Left hindlimb (tissue), 1 donor: ENCODE results near the gene ZFR2.
"Not testable (repeated sequence)": the region's sequence is repeated elsewhere in the genome, so short reads cannot be mapped to it uniquely, and the experiment has no call there.

ENCODE experiments used
- DNase-seq: peaks from one replicate; pipeline ENCODE4 v3.0.0-alpha.2; 2018

The ZFR2 gene

DNA sequence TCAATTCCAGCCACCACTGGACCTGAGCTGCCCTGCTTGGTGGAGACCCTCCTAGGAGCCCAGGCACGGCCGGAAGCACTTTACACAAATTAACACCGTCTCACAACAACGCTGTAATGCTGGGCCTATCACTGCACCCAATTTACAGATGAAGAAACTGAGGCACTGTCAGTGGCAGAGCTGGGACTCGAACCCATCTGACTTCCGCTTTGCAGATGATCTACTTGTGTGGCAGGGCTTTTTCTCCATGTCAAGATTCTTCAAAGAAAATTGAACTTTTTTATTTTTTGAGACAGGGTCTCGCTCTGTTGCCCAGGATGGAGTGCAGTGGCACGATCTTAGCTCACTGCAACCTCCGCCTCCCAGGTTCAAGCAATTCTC, 33.8 kb downstream of the ZFR2 start:
- DNase-seq = no peak

DNA sequence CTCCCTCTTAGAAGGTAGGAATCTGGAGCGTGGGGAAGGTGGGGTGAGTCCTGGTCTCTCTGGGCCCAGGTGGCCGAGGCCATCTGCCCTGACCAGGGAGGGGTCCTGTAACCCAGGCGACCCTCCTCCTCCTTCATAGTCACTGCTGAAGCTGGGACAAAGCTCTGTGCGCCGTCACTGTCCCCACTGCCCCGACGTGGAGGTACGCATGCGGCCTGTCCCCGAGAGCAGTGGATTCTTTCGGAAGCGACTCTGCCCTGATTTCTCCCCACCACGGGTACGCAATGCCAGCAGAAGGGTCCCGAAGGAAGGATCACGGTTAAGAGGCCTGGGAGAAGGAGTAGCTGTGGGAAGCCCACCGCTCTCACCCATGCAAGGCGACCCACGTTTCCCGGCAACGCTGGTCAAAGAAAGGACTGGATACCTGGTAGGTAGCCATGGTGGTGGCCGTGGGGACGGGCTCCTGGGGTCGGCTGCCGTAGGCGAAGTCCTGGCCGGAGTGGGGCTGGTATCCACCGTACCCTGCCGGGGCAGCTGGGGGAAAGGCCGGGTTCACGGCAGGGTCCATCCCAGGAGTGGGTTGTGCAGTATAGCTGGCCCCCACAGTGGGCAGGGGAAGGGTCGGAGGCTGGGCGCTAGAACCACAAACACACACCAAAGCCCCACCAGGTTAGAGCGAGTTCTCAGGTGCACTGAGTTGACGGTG, 34.3 kb downstream of the ZFR2 start:
- no peak for DNase-seq

DNA sequence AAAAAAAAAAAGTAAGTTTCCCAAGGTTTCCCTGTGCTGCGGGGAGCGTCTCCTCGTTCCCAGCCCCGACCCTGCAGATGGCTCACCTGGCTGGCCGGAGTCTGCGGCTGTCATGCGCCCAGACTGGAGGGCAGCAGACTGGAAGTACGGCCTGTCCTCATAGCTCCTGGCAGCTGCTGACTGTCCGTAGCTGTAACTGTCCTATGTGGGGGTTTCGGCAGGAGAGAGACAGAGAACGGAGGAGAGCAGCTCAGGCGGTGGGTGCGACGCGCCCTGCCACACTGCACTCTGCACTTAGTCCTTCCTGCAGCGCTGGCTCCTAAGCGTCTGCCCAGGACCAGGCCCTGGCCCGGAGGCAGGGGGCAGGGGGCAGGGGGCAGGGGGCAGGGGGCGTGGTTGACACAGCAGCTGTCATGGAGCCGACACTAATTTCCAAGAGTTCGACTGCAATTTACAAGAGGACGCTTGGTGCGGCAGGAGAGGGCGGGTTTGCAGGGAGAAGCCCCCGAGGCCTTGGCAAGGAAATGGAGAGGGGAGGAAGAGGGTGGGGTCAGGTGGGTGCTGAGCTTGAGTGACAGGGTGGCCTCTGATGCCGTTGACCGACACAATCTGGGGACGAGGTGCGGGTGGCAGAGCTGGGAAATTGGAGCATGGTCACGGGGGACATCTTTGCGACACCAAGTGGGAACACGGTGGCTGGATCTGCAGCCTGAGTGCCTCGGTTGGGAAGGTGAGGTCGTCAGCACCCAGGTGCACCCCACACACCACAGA, 35.1 kb downstream of the ZFR2 start:
- no peak for DNase-seq

DNA sequence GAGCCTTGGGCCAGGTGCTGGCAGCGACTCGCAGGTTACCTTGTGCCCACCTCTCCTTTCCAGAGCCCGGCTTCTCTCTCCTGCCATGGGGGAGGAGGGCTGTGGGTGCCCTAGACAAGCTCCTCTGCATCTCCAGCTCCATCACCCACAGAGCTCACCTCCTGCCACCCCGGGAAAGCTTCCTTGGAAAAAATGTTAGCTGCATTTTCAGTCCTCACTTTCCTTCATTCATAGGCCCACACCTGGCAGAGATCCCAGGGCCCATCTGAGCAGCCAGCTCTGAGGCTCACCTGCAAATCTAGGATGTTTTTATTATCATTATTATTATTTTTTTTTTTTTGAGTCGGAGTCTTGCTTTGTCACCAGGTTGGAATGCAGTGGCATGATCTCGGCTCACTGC, 36.8 kb downstream of the ZFR2 start:
- DNase-seq = no peak

DNA sequence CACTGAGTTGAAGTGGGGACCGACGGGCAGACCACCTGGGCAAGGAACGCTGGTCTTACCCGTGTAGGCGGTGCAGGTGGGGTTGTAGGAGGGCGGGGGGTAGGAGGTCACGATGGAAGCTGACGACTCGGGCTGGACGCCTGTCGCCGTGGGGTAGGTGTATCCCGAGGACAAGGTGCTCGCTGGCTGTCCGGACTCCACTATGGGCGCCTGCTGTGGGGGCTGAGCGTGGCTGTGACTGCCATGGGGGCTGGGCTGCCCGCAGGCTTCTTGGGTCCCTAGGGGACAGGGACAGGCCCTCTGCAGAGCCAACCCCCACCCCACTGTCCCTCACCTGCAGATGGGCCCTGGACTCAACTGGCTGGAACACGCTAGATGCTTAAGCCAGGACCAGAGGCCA, 37.2 kb downstream of the ZFR2 start:
- no peak for DNase-seq

DNA sequence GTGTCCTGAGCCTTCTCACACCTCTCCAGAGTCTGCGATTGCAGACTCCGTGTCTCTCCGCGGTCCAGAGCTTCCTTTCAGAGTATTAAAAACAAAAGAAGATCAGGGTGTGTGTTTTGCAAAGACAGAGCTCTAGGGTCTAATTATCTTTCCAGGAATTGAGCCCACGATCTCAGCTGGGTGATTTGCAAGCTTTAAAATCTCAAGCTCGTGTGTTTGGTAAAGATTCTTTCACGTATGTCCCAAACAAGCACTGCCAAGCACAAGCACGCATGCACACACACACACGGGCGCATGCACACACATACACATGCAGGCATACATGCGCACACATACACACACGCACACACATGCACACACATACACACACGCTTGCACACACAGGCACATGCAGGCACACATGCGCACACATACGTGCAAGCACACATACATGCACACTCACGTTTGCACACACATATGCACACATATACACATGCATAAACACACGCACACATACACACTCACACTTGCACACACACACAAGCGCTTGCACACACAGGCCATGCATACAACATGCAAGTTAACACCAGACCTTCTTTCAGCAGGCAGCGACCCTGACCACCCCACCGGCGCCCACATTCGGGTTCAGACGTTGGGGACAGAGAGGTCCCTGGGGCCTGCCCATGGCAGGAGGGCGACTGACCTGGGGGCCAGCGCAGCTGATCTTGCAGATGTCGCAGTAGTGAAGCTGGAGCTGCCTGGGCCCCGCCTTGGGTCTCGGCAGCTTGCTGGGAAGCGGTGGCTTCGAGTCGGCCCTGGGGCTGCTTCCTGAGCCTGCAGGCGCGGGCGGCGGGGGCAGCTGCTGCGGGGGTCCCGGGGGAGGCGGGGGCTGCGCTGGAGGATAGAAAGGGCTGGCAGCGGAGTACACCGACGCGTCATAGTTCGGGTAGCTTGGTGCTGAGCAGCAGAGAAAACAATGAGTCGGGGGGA, 37.9 kb downstream of the ZFR2 start:
- no peak for DNase-seq

DNA sequence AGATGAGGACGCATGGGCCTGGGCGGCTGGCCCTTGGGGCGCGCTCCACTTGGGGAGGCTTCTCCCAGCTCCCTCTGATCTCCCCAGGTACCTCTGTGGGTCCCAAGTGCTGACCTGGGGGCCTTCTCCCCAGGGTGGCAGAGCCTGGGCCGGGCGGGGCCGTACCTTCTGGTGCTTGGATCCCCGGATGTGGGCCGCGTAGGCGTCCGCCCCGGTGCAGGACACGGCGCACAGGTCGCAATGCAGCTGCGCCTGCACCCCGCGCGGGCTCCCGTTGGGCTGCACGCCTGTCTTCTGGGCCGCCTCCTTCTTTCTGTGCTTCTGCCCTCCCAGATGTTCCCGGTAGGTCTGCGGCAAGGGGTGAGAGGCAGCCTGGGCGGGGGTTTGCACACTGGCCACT, 41.5 kb downstream of the ZFR2 start:
- no peak for DNase-seq

DNA sequence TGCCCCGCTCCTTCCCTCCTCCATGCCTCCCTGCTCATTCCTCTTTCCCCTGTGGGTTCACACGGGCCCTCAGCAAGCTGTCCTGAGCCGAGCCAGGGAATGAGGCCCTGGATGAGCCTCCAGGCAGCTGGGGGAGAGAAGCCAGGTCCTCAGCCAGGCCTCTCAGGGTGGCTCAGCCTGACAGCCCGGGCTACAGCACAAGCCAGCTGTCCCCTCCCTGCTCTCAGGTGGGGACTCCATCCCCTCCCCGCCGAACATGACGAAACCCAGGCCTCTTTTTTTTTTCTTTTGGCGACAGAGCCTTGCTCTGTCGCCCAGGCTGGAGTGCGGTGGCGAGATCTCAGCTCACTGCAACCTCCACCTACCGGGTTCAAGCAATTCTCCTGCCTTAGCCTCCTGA, 42.7 kb downstream of the ZFR2 start:
- no peak for DNase-seq

DNA sequence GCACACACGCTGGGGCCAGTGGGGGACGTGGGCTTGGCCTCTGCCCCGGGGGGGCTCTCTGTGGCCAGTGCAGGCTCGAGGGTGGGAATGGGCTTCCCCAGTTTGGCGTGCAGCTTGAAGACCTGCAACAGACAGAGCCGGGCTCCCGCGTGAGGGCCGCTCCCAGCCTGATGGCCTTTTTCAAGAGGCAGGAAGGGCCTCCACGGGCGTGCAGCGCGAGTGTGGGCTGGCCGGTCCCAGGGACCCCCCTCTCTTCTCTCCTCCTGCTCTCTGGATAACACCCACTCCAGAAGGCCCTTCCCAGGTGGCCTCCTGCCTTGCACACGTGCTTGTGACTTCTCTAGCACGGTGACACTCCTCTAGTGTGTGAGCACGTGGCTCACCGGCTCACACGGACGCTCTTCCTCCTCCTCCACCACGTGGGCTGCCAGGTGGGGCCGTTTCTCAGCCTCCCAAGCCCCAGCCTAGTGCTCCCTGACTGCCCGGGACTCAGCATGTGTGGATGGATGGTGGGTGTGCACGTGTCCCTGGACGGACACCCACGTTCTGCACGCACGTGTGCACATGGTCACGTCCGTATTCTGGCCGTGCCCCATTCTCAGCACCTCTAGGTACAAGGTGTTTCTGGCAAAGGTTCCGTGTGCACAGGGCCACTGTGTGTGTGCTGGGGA, 43.4 kb downstream of the ZFR2 start:
- DNase-seq = no peak

DNA sequence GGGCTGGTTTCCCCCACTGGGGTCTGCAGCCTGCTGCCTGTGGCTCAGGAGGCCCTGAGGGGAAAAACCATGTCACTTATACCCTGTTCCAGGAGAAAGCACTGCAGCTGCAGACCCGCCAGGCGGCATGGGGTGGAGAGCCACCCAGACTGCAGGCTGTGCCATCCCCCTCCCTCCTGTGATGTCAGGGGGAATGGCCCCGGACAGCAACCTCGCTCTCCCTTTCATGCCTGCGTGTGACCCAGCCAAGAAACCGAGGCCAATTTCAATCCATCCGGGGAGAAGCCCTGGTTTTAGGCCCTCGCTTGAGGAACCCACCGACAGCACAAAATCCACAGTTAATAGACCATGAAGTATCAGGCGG, 45.5 kb downstream of the ZFR2 start:
- DNase-seq = no peak

DNA sequence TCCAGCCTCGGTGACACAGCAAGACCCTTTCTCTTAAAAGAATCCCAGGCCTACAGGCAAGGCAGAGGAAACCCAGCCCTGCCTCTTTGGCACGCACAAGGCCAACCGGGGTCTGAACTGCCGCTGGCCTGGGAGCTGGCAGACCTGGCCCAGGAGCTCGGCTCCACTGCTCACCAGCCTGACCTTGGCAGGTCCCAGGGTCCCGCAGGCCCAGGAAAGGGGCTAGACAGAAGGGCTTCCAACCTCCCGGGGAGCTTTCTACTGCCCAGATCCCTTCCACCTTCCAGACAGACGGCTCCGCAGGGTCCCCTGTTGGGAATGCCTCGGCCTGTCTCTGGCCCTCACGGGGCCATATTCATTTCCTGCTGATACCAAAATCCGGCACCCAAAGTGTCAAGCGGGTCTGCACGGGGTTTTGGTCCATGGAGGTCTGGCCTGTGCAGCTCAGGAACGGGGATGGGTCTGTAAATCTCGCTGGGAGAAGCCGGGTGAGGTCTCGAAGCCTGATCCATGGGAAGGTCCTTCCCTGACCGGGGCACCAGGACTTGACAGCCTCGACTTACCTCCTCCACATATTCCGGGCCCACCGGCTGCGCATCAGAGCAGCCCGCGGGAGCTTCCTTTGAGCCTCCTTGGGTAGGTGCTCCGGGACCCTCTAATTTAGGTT, 46.0 kb downstream of the ZFR2 start:
- no peak for DNase-seq

DNA sequence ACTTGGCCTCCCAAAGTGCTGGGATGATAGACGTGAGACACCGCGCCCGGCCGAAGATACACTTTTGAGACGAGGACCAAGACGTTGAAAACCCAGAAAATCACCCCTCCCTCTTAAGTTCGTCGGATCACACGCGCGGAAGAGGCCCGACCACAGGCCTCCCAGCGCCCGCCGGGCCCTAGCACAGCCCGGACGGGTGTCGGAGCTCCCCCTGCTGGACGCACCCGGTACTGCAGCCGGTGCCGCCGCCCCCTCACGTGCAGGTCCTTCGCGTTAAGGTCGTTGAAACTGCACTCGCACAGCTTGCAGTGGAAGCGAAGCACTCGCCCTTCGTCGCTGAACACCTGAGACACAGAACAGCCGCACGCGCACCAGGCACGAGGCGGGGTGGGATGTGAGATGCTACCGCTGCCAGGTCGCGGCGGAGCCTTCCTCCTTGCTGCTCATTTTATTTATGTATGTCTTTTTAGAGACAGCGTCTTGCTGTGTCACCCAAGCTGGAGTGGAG, 46.9 kb downstream of the ZFR2 start:
- peak; percentile 68 for DNase-seq

DNA sequence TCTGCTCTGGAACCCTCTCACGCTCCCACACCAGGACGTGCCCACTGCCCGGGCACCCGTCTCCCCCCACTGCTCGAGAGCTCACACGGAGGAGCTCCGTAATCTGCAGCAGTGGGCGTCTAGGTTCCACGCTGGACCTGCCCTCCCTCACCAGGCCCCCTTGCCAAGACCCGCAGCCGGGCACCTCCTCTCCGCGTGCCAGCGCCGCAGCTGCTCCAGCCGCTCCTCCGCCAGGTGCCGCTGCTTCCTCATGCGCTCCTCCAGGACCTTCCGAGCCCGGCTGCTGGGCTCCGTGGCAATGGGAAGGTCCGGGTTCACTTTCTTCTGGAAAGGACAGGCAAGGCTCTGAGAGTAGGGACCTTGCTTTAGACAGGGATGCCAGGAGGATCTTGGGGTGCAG, 47.7 kb downstream of the ZFR2 start:
- DNase-seq = no peak

DNA sequence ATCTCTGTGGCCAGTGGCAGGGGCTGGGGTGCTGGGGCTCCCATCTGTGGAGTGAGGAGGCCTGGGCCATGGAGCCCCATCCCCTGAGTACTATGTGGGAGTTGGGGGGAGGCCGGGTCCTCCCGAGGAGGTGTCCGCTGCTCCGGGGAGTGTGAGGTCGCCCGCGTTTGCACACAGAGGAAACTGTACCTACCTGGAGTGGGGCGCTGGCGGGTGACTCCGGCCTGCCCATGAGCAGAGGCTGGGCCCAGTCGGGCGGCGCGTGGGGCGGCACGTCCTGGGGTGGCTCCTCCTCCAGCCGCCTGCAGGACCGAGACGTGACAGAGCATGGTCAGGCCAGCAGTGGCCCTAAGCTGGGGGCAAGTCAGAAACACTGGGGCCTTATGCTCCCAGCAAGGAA, 48.8 kb downstream of the ZFR2 start:
- DNase-seq = no peak

DNA sequence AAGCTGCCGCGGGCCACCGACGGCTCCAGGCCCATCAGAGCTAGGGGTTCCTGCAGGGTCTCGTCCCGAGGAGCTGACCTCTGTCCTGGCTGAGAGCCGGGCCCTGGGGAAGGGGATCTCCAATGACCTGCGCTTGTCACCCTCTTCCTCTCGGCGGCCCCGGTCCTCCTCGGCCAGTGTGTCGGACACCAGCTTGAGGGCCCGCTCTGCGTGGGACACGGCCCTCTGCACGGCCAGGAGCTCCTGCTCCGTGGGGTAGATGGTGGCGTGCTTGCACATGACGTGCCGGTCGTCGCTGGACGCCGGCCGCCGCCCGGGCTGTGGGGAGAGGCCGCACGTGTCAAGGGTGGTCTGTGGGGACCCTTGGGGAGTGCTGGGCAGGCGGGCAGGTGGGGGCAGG, 49.9 kb downstream of the ZFR2 start:
- DNase-seq = no peak

DNA sequence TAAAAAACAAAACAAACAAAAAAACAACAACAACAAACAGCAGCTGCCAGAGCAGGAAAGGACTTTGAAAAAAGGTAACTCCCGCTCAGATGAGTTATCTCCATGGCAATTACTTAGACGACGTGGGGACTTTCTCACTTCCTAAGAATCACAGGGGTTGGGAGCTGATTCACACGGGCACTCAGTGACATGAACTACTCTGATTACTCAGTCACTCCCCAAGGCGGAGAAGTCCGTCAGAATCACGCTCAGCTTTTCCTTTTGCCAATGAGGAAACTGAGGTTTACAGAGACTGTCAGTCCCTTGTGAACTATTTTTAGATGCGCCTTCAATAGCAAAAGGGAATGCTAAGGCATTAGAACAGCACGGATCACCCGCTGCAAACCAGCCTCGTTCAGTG, 50.4 kb downstream of the ZFR2 start:
- DNase-seq = no peak

DNA sequence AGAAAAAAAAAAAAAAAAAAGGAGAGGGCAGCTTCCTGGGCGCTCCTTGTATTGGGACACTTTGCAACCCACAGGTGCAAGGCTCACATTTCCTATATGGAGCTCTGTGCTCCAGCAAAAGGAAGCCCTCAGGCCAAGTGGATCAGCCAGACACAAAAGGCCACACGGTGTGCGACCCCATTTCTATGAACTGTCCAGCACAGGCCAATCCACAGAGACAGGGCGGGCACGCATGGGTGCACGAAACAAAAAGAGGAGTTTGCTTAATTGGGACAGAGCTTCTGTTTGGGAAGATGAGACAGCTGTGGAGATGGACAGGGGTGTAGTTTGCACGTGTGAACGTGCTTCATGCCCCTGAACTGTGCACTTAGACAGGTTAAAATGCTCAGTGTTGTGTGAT, 51.1 kb downstream of the ZFR2 start:
- DNase-seq = no peak

DNA sequence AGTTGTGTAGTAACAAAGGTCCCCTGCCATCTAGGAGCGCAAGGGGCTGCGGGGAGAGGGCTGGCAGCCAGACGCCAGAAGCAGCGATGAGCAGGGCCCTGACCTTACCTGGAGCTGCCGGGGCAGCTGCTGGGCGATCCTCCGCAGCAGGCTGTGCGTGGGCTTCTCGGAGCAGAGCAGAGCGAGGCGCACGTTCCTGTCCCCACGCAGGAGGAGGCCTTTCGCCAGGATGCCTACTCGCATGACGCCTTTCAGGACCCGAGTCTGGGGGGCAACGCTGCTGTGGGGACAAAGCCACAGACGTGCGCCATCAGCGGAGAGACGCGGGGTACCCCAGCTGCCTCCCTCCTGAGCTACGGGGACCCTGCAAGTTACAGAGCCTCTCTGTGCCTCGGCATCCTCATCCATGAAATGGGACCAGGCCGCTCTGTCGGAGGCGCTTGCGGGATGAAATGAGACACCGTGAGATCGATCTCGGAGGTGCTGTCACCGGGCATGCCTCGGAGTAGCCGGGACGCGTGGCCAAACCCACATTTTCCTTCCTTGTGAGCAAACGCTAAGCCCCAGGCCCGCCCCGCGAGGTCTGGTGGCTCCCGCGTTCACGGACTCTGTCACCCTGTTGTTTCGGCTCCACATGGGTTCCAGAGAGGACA, 52.1 kb downstream of the ZFR2 start:
- DNase-seq = no peak

DNA sequence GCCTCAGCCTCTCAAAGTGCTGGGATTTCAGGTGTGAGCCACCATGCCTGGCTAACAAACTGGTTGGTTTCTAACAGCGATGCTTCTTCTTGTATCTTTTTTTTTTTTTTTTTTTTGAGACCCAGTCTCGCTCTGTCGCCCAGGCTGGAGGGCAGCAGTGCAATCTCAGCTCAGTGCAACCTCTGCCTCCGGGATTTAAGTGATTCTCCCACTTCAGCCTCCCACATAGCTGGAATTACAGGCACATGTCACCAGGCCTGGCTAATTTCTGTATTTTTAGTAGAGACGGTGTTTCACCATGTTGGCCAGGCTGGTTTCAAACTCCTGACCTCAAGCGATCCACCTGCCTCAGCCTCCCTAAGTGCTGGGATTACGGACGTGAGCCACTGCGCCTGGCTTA, 52.7 kb downstream of the ZFR2 start:
- DNase-seq = not testable (repeated sequence)

DNA sequence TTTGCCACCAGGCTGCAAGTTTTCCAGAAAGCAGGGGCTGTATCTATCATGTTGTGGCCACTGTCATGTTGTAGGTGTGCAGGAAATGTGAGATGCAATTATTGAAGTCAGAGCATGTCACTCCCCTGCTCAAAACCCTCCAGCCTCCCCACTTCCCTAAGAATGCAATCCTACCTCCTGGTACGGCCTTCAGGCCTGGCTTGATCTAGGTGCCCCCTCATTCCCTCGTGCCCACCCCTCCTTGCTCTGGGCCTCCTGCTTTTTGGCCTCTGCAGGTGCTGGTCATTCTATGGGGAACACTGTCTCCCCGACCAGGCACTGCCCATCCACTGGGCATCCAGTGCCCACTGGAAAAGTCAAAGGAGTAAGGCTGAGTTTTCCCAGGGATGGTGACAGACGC, 54.2 kb downstream of the ZFR2 start:
- no peak for DNase-seq

DNA sequence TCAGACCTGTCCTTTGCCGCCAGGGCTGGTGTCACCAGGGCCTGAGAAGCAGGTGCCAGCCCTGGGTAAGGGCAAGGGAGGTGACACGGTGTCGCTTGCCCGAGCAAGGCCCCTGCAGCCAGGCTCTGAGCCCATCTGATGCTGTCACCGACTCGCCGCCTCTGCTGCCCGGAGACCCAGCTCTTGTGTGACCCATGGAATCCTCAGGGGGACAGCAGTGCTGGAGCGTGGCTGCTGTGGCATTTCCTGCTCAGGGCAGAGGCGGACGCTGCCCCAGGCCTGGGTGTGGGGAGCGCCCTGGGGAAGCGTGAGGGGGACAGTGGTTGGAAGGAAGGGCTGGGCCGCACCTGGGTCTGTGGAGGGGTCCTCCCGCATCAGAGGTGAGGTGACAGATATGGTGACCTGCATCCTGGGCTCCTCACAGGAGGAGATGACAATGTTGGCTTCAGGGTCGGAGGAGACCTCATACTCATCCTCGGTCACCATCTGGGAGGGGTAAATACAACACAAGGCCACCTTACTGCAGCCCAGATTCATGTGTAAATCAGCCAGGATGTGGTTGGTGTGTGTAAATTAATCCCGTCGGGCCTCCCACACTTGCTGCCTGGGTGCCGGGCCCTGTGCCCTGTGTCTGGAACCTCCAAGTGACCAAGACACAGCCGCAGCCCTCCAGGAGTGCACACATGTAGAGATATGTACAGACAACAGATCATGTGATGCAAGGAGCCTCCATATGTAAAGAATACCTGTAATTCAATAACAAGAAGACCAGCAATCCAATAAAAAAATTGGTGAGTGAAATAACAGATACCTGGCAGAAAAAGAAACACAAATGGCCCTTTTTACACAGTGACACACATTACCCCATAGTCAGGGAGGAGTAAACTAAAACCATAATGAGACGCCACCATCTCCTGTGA, 55.1 kb downstream of the ZFR2 start:
- no peak for DNase-seq
